HCEC 1CT (cell line): ENCODE results near the gene NYAP1.
"Not testable (repeated sequence)": the region's sequence is repeated elsewhere in the genome, so short reads cannot be mapped to it uniquely, and the experiment has no call there.

Source experiments
- DNase-seq: peaks from one replicate; pipeline ENCODE4 v3.0.0-alpha.2; 2017

Gene NYAP1

GRCh38 chr7:100484673-100485045 lies 932 bp downstream of the NYAP1 start:
- DNase-seq = no peak

- DNase-seq = no peak
These were observed 1.7 kb downstream of the NYAP1 start for GRCh38 chr7:100485471-100485876.

DNA sequence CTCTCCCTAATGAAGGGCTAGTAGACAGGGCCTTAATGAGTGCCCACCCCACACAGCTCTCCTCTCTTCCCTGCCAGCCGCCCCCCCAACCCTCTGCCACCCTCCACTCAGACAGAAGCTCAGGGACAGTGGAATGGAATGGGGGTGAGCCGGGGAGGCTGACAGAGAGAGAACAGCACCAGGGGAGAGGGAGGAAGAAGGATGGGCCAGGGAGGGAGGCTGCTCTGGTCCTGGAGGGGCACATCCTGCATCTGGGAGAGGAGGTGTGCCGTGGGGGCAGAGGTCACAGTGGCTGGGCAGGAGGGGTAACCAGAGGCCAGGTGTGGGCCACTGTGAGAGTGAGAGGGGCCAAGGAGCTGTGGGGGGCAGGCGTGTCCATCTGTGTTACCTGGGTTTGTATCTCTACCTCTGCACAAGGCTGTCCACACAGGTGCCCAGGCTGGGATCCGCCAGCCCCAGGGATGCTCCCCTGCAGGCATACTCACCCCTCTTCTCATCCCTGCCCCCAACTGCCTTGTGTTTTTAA lies 2.4 kb downstream of the NYAP1 start:
- no peak for DNase-seq

DNA sequence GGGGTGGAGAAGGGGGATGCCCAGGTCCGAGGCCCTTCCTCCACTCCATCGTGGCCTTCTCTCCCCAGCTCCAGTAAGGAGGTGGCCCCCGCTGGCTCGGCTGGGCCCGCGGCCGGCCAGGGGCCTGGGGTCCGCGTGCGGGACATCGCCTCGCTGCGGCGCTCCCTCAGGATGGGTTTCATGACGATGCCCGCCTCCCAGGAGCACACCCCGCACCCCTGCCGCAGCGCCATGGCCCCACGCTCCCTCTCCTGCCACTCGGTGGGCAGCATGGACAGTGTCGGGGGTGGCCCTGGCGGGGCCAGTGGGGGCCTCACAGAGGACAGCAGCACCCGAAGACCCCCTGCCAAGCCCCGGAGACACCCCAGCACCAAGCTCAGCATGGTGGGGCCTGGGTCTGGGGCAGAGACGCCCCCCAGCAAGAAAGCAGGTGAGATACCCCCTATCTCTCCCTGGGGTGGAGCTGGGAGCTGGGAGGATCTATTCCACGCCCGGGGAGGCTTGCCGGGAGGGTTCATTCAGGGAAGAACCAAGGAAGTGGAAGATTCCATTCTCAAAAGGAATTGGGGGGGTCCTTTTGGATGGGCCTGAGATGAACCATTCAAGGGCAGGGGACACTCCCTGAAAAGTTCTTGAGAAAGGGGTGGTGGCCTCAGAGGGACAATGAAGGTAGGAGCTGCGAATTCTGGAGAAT lies 3.2 kb downstream of the NYAP1 start:
- DNase-seq = peak; percentile 42

DNA sequence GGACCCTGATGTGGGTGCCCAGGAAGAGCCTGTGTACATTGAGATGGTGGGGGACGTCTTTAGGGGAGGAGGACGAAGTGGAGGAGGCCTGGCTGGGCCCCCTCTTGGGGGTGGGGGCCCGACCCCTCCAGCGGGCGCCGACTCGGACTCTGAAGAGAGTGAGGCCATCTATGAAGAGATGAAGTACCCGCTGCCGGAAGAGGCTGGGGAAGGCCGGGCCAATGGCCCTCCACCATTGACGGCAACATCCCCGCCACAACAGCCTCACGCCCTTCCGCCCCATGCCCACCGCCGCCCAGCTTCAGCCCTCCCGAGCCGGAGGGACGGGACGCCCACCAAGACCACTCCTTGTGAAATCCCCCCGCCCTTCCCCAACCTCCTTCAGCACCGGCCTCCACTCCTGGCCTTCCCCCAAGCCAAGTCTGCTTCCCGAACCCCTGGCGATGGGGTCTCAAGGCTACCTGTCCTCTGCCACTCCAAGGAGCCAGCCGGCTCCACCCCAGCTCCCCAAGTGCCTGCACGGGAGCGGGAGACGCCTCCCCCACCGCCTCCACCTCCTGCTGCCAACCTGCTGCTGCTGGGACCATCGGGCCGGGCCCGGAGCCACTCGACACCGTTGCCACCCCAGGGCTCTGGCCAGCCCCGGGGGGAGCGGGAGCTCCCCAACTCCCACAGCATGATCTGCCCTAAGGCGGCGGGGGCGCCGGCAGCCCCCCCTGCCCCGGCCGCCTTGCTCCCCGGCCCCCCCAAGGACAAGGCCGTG lies 4.8 kb downstream of the NYAP1 start:
- no peak for DNase-seq

DNA sequence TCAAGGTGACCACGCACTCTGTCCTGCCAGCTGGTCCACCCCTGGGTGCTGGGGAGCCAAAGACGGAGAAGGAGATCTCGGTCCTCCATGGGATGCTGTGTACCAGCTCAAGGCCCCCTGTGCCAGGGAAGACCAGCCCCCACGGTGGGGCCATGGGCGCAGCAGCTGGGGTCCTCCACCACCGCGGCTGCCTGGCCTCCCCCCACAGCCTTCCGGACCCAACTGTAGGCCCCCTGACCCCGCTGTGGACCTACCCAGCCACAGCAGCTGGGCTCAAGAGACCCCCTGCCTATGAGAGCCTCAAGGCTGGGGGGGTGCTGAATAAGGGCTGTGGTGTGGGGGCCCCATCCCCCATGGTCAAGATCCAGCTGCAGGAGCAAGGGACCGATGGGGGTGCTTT lies 5.4 kb downstream of the NYAP1 start:
- DNase-seq = no peak

DNA sequence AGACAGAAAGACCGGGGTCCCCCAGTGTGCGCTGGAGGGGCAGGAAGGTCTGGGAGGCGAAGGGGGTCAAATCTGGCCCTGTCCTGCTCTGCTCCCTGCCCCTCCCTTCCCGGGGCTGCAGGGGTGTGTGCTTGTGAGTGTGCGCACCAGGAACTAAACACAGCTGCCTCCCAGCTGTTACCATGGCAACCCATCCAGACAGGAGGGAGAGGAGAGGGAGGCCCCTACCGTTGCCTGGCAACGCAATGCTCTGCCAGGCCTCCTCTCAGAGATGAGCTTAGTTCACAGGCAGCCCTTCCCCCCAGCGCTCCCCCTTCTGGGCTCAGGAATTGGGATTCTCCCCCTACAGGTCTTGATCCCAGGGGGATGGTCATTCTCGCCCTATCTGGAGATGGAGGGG lies 6.1 kb downstream of the NYAP1 start:
- peak; percentile 91 for DNase-seq

GRCh38 chr7:100490483-100491191 lies 6.9 kb downstream of the NYAP1 start:
- DNase-seq = no peak

DNA sequence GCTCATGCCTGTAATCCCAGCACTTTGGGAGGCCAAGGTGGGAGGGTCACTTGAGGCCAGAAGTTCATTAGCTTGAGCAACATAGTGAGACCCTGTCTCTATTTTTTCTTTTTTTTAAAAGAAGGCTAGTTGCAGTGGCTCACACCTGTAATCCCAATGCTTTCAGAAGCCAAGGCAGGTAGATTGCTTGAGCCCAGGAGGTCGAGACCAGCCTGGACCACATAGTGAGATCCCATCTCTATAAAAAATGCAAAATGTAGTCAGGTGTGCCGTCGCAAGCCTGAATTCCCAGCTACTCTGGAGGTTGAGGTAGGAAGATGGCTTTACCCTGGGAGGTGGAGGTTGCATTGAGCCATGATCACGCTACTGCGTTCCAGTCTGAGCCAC lies 7.5 kb downstream of the NYAP1 start:
- no peak for DNase-seq

DNA sequence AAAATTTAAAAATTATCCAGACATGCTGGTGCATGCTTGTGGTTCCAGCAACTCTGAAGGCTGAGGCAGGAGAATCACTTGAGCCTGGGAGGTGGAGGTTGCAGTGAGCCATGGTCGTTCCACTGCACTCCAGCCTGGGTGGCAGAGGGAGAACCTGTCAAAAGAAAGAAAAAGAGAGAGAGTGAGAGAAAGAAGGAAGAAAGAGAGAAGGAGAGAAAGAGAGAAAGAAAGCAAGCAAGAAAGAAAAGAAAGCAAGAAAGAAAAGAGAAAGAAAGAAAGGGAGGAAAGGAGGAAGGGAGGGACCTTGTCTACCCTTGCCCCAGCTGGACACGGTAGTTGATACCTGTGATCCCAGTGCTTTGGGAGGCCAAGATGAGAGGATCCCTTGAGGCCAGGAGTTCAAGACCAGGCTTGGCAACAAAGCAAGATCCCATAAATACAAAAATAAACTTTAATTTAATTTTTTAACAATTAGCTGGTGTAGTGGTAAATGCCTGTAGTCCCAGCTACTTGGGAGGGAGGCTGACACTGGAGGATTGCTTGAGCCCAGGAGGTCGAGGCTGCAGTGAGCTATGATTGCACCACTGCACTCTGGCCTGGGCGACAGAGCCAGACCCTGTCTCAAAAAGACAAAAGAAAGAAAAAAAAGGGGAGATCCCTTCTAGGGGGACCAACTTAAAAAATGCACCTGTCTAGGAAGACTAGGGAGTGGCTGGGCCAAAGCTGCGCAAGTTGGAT lies 9.2 kb downstream of the NYAP1 start:
- no peak for DNase-seq

DNA sequence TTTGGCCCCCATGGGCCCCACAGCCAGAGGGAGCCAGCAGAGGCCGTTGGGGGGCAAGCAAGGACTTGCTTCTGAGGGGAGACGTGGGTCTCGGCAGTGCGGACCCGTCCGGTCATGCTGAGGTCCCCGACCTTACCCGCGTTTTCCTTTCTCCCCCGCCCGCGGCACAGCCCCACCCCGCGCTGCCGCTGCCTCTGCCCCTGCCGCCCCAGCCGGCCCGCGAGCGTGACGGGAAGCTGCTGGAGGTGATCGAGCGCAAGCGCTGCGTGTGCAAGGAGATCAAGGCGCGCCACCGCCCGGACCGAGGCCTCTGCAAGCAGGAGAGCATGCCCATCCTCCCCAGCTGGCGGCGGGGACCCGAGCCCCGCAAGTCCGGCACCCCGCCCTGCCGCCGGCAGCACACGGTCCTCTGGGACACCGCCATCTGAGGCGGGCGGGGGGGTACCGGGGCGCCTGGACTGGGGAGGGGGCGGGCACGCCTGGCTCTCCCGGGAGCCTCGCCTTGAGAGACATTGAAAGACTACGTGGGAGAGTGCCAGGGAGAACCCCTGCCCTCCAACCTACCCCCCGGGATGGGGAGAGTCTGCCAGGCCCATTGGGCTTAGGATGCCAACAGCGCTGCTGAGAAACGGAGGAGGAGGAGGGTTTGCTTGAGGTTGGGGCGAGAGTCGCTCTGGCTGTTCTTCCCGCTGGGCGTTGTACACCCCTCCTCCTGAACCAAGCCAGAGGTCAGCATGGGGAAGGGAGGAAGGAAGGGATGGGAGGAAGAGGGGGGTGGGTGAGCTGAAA lies 9.9 kb downstream of the NYAP1 start:
- peak; percentile 34 for DNase-seq

GRCh38 chr7:100496509-100496908 lies 12.8 kb downstream of the NYAP1 start:
- no peak for DNase-seq

DNA sequence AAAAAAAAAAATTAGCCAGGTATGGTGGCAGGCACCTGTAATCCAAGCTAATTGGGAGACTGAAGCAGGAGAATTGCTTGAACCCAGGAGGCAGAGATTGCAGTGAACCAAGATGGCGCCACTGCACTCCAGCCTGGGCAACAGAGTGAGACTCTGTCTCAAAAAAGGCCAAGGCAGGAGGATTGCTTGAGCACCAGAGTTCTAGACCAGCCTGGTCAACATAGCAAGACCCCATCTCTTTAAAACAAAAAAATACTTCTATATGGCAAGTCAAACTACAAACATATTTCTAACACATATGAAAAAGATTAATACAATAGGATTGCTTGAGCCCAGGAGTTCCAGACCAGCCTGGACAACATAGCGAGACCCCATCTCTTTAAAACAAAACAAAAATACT lies 17.0 kb downstream of the NYAP1 start:
- DNase-seq = not testable (repeated sequence)

GRCh38 chr7:100504031-100504430 lies 20.3 kb downstream of the NYAP1 start:
- not testable (repeated sequence) for DNase-seq

- no peak for DNase-seq
These were observed 21.3 kb downstream of the NYAP1 start for GRCh38 chr7:100504887-100505611.

DNA sequence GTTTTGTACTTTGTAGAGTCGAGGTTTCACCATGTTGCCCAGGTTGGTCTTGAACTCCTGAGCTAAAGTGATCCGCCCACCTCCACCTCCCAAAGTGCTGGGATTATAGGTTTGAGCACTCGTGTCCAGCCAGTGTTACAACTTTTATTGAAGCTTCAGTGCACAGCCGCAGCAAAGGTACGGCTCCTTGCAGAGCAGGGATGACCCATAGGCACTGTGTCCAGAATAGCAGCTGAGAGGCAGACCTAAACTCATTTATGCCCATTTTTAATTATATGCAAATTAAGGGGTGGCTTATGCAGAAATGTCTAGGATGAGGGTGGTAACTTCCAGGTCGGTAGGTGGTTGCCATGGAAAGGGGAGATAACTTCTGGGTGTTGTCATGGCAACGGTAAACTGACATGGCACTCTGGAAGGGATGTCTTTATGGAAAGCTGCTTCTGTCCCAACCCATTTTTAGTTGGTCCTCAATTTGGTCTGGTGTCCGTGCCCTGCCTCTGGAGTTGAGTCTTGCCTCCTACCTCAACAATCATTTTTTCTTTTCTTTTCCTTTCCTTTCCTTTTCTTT lies 22.7 kb downstream of the NYAP1 start:
- DNase-seq = no peak

GRCh38 chr7:100509231-100509630 lies 25.5 kb downstream of the NYAP1 start:
- no peak for DNase-seq

DNA sequence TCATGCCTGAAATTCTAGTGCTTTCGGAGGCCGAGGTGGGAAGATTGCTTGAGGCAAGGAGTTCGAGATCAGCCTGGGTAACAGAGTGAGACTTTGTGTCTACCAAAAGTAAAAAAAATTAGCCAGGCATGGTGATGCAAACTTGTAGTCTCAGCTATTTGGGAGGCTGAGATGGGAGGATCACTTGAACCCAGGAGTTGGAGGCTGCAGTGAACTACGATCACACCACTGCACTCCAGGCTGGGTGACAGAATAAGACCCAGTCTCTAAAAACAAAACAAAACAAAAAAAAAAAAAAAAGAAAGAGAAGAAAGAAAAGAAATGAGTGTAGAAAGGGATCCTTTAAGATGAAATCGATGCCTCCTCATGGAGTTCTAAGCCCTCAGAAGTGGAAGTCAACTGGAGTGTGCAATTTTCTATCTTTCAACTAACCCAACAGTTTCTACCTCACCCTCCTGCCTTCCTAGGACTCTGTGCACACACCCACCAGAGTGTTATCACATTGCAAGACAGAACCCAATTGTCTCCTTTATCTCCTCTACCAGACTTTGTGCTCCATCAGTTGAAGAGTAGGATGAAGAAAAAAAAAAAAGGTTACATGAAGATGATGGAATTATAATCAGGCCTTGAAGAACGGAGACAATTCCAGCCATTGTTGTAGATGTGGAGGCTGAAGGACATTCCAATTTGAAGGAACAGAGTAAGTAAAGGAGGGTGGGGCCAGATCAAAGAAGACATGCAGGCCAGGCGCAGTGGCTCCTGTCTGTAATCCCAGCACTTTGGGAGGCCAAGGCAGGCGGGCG lies 26.9 kb downstream of the NYAP1 start:
- DNase-seq = no peak

- DNase-seq = no peak
These were observed 29.6 kb downstream of the NYAP1 start for GRCh38 chr7:100513212-100513810.

- peak; percentile 81 for DNase-seq
These were observed 31.4 kb downstream of the NYAP1 start for GRCh38 chr7:100515072-100515532.
